Kidney glomerular epithelial cell (primary cell): Measurements from ENCODE around the gene FAM98B.

Experiments
- DNase-seq: peaks from one replicate; lab custom pipeline; 2025; lab: John Stamatoyannopoulos, UW

The FAM98B gene

DNA sequence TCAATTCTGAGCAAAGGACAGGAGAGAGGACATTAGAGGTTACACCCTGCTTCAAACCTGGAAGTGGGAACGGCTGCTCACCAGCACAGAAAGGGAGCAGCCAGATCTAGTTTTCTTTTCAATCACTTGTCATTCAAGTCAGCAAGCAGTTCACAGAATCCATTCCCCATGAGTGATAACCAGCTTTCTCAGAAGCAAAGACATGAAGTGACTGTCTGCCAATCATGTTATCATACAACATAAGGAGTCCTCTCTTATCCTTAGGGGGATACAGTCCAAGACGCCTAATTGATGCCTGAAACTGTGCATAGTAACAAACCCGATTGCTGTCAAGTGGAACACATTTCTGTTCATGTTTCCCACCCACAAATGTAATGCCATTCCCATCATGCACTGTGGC, 54.7 kb downstream of the FAM98B start:
- no peak for DNase-seq

GRCh38 chr15:38509152-38509551, 55.2 kb downstream of the FAM98B start:
- no peak for DNase-seq

GRCh38 chr15:38512901-38513300, 59.0 kb downstream of the FAM98B start:
- no peak for DNase-seq

- no peak for DNase-seq
These were observed 60.7 kb downstream of the FAM98B start for GRCh38 chr15:38514601-38515000.

GRCh38 chr15:38516626-38517025, 62.7 kb downstream of the FAM98B start:
- DNase-seq = no peak

DNA sequence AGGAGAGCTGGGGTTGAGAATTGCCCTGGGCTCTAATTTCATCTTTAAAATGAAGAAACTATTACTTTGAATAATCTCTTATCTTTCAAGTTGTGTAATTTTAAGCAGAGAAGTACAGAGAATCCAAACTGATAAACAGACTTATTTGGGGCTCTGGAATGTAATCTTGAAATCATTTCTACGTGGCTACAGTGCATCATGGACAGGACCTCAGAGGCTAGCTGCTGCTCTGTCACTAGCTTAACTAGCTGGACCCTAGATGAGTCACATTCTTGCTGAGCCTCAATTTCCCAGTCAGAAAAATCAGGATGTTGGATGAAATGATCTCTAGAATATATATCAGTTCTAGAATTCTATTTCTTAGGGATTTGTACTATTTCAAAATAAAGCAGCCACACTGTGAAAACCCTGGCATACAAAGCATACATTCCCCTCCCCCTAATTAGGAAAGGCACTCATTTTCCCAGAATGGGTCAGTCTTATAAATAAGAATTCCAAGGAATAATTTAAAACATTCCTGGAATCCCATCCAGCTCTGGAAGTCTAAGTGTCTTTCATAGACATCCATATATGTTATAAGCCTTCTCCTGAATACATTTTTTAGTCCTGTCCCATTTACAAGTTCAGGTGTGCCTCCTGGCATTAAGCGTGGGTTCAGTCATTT, 63.5 kb downstream of the FAM98B start:
- DNase-seq = no peak

- no peak for DNase-seq
These were observed 64.2 kb downstream of the FAM98B start for GRCh38 chr15:38518084-38518483.

DNA sequence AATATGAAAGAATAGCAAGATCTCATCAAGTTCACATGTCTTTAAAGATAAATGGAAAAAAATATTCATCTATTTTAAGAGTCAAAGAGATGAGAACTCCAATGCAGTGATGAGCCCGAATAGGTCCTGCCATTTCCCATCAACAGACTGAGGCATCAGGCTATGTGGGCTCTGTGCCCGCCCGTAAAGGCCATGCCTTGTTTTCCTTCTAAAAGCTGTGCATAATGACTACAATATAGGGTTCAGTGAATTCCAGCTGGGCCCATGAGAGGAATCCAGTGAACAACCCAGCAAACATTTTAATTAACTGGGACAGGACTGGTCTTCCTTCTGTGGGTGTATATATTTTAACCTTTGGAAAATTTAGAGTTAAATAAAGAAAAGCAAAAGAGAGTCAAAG, 66.1 kb downstream of the FAM98B start:
- no peak for DNase-seq

DNA sequence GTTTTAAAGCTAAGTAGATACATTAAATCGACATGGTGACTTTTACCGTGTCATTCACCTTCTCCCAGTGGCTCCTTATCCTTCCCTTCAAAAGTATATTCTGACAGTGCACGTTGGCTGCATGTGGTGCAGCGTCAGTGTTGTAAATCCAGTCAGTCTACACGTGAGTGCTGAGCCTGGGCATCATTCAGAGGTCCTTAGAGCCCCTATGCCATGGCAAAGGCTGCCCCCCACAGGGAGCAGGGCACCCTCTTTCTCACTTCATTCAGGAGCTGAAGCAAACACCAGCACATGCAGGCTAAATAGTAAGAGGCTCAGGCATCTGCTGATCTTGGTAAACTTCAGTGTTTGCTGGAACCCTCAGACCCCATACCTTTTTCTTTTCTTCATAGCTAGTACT, 67.4 kb downstream of the FAM98B start:
- no peak for DNase-seq

GRCh38 chr15:38522922-38523321, 69.0 kb downstream of the FAM98B start:
- DNase-seq = no peak

DNA sequence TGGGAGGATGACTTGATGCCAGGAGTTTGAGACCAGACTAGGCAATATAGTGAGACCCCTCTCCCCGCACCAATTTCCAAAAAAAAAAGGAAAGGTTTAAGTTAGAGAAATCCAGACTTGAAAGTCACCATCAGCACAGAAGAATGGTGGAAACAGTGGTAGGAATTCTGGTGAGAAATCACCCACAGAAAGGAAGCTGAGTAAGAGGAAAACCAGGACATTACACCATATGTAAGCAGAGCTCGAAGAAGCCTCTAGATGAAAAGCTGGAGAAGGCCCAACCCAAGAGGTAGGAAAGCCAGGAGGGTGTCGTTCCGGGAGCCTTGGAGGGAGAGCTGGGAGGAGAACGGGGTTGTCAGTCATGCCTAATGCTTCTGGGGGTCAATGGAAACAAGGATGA, 70.2 kb downstream of the FAM98B start:
- no peak for DNase-seq

DNA sequence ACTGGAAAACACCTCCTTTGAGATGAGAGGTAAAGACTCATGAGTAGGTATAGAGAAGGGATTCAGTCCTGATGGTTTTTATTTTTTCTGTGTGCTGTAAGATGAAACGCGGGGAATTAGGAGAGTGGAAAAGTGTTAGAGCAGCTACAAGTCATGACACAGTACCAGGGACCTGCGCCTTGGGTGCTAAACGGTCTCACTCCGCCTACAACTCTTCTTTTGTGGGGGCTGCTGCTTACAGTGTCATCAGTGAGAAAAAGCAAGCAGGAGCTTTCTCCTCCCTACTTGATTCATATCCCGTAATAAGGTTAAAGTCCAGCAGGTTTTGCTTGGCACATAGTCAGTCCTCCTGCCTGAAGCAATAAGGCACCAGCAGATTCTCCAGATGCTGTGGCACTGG, 71.6 kb downstream of the FAM98B start:
- no peak for DNase-seq

DNA sequence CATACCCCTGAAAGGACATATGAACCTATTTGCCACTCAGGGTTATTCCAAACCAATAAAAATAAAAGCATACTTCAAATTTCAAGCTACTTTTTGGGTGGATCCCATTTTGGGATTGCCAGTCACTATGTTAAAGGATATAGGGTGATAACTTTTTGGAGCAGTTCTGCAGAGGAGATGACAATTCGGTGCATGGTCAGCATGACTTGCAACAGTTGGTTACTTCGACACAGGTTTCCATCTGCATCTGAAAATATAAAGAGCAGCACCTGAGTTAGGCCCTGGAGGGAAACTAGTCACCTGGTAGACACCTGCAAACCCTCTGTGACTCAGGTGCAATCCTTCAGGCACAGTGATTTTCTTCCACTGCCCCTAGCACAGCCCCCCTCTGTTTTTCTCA, 72.2 kb downstream of the FAM98B start:
- DNase-seq = no peak

GRCh38 chr15:38528294-38528693, 74.4 kb downstream of the FAM98B start:
- DNase-seq = peak; percentile 55

- peak; percentile 43 for DNase-seq
These were observed 76.2 kb downstream of the FAM98B start for GRCh38 chr15:38530113-38530512.

DNA sequence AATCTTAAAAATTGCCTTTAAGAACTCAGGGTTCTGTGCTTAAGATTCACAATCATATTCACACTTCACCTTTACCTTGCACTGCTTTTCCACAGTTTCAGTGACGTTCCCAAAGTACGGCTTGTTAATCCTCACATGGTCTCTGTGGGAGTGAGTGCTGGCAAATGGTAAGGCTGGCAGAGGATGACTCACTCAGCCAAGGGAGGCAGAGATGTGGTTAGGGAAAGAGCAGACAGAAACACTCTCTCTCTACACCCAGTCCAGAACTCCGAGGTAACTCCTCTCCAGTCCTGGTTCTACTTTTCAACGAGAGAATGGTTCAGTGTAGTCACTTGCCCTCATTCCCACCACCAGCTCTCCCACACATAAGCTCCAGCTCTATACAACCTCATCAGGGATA, 77.6 kb downstream of the FAM98B start:
- DNase-seq = peak; percentile 82

DNA sequence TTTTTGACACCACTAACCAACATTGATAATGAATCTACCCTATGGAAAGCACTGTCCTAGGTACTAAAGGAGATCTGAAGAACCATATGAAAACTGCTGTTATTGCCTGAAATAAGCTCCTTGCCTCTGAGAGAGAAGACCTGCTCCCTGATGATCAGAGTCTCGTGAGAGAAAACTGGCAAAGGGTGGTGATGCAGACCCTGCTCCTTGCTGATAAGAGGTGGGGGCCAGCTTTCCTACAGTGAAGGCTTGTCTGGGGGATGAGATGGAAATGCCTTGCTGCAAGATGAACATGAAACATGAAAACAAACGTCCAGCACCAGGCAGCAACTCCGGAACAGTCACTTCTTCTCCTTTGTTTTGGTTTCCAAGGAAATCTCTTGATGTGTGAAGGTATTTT, 78.8 kb downstream of the FAM98B start:
- DNase-seq = no peak

DNA sequence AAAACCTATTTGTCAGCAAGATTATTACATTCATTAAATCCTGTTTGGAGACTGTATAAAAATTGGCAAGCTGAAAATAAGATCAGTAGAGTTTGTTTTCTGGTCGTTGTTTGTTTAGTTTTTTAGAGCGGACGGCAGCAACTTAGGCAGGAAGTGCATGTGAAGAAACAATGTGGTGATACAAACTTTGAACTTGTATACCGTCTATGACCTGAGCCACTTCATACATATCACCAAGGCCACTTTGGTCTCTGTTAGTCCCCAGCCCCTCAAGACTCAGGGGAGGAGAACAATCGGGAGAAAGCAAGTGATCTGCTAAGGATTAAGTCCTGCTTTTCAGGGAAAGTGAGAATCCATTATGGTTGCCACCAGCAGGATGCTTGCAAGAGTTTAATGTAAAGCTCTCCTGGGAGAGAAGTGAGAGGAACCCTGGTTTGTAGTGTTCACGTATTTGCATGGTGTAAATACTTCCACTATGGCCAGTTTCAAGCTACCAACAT, 79.5 kb downstream of the FAM98B start:
- DNase-seq = no peak

DNA sequence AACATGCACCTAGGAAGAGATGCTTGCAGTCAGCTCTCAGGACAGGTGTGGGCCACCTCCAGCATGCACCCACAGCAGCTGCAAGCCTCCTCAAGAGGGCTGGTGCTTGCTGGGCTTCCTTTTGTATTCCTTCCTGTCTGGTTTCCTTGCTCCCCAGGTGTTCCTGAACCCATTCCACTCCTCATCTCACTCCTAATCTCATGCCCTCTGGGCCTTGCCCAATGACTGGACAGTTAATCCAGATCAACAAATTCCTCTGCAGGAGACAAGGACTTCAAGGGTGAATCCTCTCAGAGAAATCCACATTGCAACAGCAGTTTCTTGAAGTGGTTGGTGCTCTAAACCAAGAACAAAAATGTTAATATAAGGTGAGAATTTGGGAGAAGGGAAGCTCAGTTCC, 80.0 kb downstream of the FAM98B start:
- DNase-seq = no peak

DNA sequence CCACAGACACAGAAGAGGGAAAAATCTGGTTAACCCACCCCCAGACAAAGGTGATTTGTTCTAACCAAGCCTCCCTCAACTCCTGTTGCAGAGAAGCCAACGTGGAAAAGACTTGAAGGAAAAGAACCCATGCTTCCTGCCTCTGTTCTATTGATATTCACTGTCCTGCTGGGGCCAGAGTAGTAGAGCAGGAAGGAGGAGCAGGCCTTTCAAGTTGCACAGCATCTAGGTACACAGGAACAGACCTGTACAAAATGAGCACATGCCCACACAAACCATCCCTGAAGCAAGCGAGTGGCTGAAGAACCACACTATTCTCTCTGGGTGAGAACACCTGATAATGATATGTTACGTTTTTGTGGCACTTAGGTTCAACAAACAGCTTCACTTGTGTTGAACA, 80.8 kb downstream of the FAM98B start:
- no peak for DNase-seq

DNA sequence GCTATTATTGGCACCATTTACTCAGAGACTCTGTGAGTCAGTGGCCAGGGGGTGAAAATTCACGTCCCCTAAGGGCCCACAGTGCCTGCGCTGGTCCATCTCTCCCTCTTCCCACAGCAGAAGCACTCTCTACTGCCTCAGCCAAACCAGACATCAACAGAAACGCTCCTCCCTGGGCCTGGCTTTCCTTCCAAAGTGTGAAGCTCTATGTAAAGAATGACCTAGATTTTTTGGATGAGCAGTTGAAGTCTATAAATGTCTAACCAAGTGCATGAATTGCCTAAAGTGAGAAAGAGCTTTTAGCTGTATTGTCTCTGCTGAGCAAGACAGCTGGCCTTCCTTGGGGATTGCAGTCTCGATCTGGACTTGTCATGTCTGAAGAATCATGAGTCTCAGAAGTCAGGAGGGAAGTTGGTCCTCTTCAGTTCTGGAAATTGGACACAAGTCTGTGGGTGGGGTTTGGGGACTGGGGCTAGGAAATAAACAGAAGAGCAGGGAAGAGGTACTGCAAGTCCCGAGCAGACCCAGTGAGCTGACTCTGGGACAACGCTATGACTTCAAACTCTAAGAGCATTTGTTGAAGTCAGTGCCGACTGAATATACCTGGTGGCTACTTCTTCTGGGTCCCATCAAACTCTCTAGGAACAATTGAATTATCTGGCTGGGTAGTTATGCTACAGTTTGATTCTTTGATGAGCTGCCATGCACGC, 81.7 kb downstream of the FAM98B start:
- no peak for DNase-seq

DNA sequence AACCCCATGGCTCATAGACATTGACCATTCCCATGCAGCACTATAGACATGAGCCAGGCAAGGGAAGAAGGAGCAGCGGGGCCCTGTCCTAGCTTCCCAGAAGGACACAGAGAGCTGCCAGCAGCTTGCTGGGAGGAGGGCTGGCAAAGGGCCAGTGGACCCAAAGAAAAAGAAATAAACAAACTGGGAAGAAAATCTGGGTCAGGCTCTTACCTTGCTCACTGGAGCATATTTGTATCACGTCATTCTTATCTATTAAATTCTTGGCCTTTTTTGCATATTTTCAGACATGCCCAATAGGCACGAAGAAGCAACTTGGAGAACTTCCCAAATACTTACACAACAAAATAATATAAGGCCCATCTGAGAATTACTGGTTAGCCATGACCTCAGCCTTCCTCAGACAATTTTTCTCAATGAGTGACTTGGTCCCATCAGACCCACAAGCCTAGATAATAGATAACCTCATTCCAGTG, 82.3 kb downstream of the FAM98B start:
- peak; percentile 100 for DNase-seq
